ENCODE measurements around the gene GPR161. TPM values are rescaled to one million over a fixed set of nuclear protein-coding genes. Genes with fewer than 3 reads are reported as not detected.

Gene GPR161
- total RNA-seq, 3 donors from 2014 or later (not counting 1 experiment from before 2014, with no cell fraction given): not detected

GRCh38 chr1:168053681-168054080, 83.0 kb downstream of the GPR161 start:
- WGBS (ENCODE audit: insufficient coverage): 41% methylated on average over 2 of the region's 2 CpGs

GRCh38 chr1:168050880-168051279, 85.8 kb downstream of the GPR161 start:
- H3K4me3 ChIP-seq (ENCODE audit: low read length): no peak overlapping the region
- peaks cover 7% of the 10 kb centered on the region for H3K4me1 ChIP-seq (ENCODE audit: control insufficient read depth, insufficient read depth, low read length)
- no peaks in the 10 kb centered on the region for H3K36me3 Mint-ChIP-seq
- H3K4me1 Mint-ChIP-seq: peaks cover 18% of the 10 kb centered on the region in 2 donors
- H3K4me3 Mint-ChIP-seq: no peak overlapping the region
- ATAC-seq (no peak), DNase-seq (no peak)
- no peaks in the 10 kb centered on the region for H3K27me3 Mint-ChIP-seq (ENCODE audit: low read depth in 2 of 2)
- no peaks in the 10 kb centered on the region for H3K9me3 ChIP-seq (ENCODE audit: control insufficient read depth, insufficient read depth, low read length)
- H3K27ac ChIP-seq (ENCODE audit: low read length): no peak overlapping the region
- H3K9me3 Mint-ChIP-seq: no peaks in the 10 kb centered on the region
- H3K27ac Mint-ChIP-seq: no peak overlapping the region
- no peaks in the 10 kb centered on the region for H3K27me3 ChIP-seq (ENCODE audit: control insufficient read depth, insufficient read depth, low read length)
- no CpG with 5 or more reads among the region's 1 CpG for WGBS (ENCODE audit: insufficient coverage)
- peaks cover 5% of the 10 kb centered on the region for H3K36me3 ChIP-seq (ENCODE audit: control insufficient read depth, insufficient read depth, low read length)
- intact Hi-C loops (cut with micrococcal nuclease): no loop called here
- TF ChIP-seq CTCF (IDR thresholded peaks at IDR 0.05): no peak

More at GRCh38 chr1:168053681-168054080, 83.0 kb downstream of the GPR161 start:
- peaks cover 2% of the 10 kb centered on the region for H3K36me3 ChIP-seq (ENCODE audit: control insufficient read depth, insufficient read depth, low read length)
- H3K4me3 ChIP-seq (ENCODE audit: low read length): no peak overlapping the region
- intact Hi-C loops (cut with micrococcal nuclease): no loop called here
- Mint-ChIP-seq H3K4me1 (peaks cover 18% of the 10 kb centered on the region in 2 donors), H3K9me3 (no peaks in the 10 kb centered on the region), H3K36me3 (no peaks in the 10 kb centered on the region), H3K4me3 (no peak overlapping the region), H3K27me3 (ENCODE audit: low read depth in 2 of 2) (no peaks in the 10 kb centered on the region), H3K27ac (no peak overlapping the region)
- H3K27me3 ChIP-seq (ENCODE audit: control insufficient read depth, insufficient read depth, low read length): no peaks in the 10 kb centered on the region
- TF ChIP-seq CTCF (IDR thresholded peaks at IDR 0.05): no peak
- no peaks in the 10 kb centered on the region for H3K9me3 ChIP-seq (ENCODE audit: control insufficient read depth, insufficient read depth, low read length)
- ATAC-seq: no peak
- DNase-seq: no peak
- no peak overlapping the region for H3K27ac ChIP-seq (ENCODE audit: low read length)
- peaks cover 7% of the 10 kb centered on the region for H3K4me1 ChIP-seq (ENCODE audit: control insufficient read depth, insufficient read depth, low read length)

GRCh38 chr1:168050307-168050706, 86.4 kb downstream of the GPR161 start:
- Mint-ChIP-seq H3K4me3 (no peak overlapping the region), H3K27ac (no peak overlapping the region), H3K4me1 (peaks cover 18% of the 10 kb centered on the region in 2 donors), H3K27me3 (ENCODE audit: low read depth in 2 of 2) (no peaks in the 10 kb centered on the region), H3K9me3 (no peaks in the 10 kb centered on the region), H3K36me3 (no peaks in the 10 kb centered on the region)
- no peak for ATAC-seq
- H3K27ac ChIP-seq (ENCODE audit: low read length): no peak overlapping the region
- H3K9me3 ChIP-seq (ENCODE audit: control insufficient read depth, insufficient read depth, low read length): no peaks in the 10 kb centered on the region
- H3K36me3 ChIP-seq (ENCODE audit: control insufficient read depth, insufficient read depth, low read length): peaks cover 6% of the 10 kb centered on the region
- no peaks in the 10 kb centered on the region for H3K27me3 ChIP-seq (ENCODE audit: control insufficient read depth, insufficient read depth, low read length)
- DNase-seq: no peak
- TF ChIP-seq CTCF (IDR thresholded peaks at IDR 0.05): no peak
- intact Hi-C loops (cut with micrococcal nuclease): no loop called here
- H3K4me3 ChIP-seq (ENCODE audit: low read length): no peak overlapping the region
- H3K4me1 ChIP-seq (ENCODE audit: control insufficient read depth, insufficient read depth, low read length): peaks cover 7% of the 10 kb centered on the region
- 100% methylated on average over 1 of the region's 1 CpG for WGBS (ENCODE audit: insufficient coverage)

- Histone ChIP-seq H3K4me3 (ENCODE audit: low read length) (no peak overlapping the region), H3K4me1 (ENCODE audit: control insufficient read depth, insufficient read depth, low read length) (no peaks in the 10 kb centered on the region), H3K27me3 (ENCODE audit: control insufficient read depth, insufficient read depth, low read length) (no peaks in the 10 kb centered on the region), H3K36me3 (ENCODE audit: control insufficient read depth, insufficient read depth, low read length) (peaks cover 24% of the 10 kb centered on the region), H3K9me3 (ENCODE audit: control insufficient read depth, insufficient read depth, low read length) (no peaks in the 10 kb centered on the region), H3K27ac (ENCODE audit: low read length) (no peak overlapping the region)
- H3K27ac Mint-ChIP-seq: no peak overlapping the region
- WGBS (ENCODE audit: insufficient coverage): no CpG with 5 or more reads among the region's 1 CpG
- H3K4me3 Mint-ChIP-seq: no peak overlapping the region
- DNase-seq (no peak), ATAC-seq (no peak)
- no peaks in the 10 kb centered on the region for H3K27me3 Mint-ChIP-seq (ENCODE audit: low read depth in 2 of 2)
- H3K9me3 Mint-ChIP-seq: no peaks in the 10 kb centered on the region
- intact Hi-C loops (cut with micrococcal nuclease): no loop called here
- TF ChIP-seq CTCF (IDR thresholded peaks at IDR 0.05): no peak
- no peaks in the 10 kb centered on the region for H3K36me3 Mint-ChIP-seq
- H3K4me1 Mint-ChIP-seq: no peaks in the 10 kb centered on the region
Measured at GRCh38 chr1:168045311-168045710, 91.4 kb downstream of the GPR161 start.

Measured in natural killer cell (primary cell).